ENCODE measurements around the gene BEST4. TPM values are rescaled to one million over a fixed set of nuclear protein-coding genes. Genes with fewer than 3 reads are reported as not detected.
A peak's percentile ranks its signal among the peaks of the same experiment; 100 is the strongest.

The BEST4 gene
- polyA plus RNA-seq, 1 donor from 2014 or later, result not detected

GRCh38 chr1:44740179-44740617, 47.8 kb downstream of the BEST4 start:
- Histone ChIP-seq H3K9me3 (ENCODE audit: low read length) (no peaks in the 10 kb centered on the region), H3K4me2 (ENCODE audit: low read length) (peak overlapping the region; percentile 52), H2AFZ (ENCODE audit: low read depth, low read length) (no peak overlapping the region), H3K36me3 (ENCODE audit: insufficient read depth, low read length) (no peaks in the 10 kb centered on the region), H3K27ac (ENCODE audit: low read length) (no peak overlapping the region), H3K27me3 (ENCODE audit: insufficient read depth, low read depth, low read length) (no peaks in the 10 kb centered on the region), H3K9ac (ENCODE audit: low read length) (no peak overlapping the region), H3K79me2 (replicated peaks; ENCODE audit: insufficient read depth, low read length) (peaks cover 10% of the 10 kb centered on the region), H3F3A (ENCODE audit: insufficient read depth, low read length, poor library complexity, severe bottlenecking) (no peaks in the 10 kb centered on the region), H3K4me3 (ENCODE audit: low read length) (peak overlapping the region; percentile 69), H3K9me2 (ENCODE audit: insufficient read depth, low read length) (no peaks in the 10 kb centered on the region), H4K20me1 (ENCODE audit: insufficient read depth) (no peaks in the 10 kb centered on the region)
- TF ChIP-seq MXI1 (conservative IDR thresholded peaks at IDR 0.05; ENCODE audit: poor library complexity, severe bottlenecking), result no peak
- no peak for TF ChIP-seq TAF1 (IDR thresholded peaks at IDR 0.05; ENCODE audit: low read depth)
- no peak for TF ChIP-seq REST (IDR thresholded peaks at IDR 0.05; ENCODE audit: borderline replicate concordance)
- TF ChIP-seq RAD21 (conservative IDR thresholded peaks at IDR 0.05), result no peak
- TF ChIP-seq SMC3 (conservative IDR thresholded peaks at IDR 0.05; ENCODE audit: poor library complexity), result no peak
- TF ChIP-seq CTCF (IDR thresholded peaks at IDR 0.05; ENCODE audit: poor library complexity, severe bottlenecking), result no peak
- TF ChIP-seq EZH2 (IDR thresholded peaks at IDR 0.05; ENCODE audit: borderline replicate concordance, insufficient read depth, low read length, poor library complexity, severe bottlenecking), result no peak
- TF ChIP-seq POLR2AphosphoS5 (IDR thresholded peaks at IDR 0.05), result no peak
- TF ChIP-seq EP300 (conservative IDR thresholded peaks at IDR 0.05; ENCODE audit: poor library complexity, severe bottlenecking), result no peak

GRCh38 chr1:44739307-44740178, 48.4 kb downstream of the BEST4 start, which contains the start of gene KIF2C:
KIF2C (plus strand) TSS chr1:44739837; CDS start chr1:44739933, 96 bp downstream.
- no peaks in the 10 kb centered on the region for H3K9me2 ChIP-seq (ENCODE audit: insufficient read depth, low read length)
- peak within 1 kb of the TSS; percentile 69 for H3K4me3 ChIP-seq (ENCODE audit: low read length)
- peak within 1 kb of the TSS; percentile 51 for H3K9ac ChIP-seq (ENCODE audit: low read length)
- H3K9me3 ChIP-seq (ENCODE audit: low read length), result no peaks in the 10 kb centered on the region
- peak within 1 kb of the TSS; percentile 54 for H3K27ac ChIP-seq (ENCODE audit: low read length)
- TF ChIP-seq CTCF (IDR thresholded peaks at IDR 0.05; ENCODE audit: poor library complexity, severe bottlenecking) (no peak), REST (IDR thresholded peaks at IDR 0.05; ENCODE audit: borderline replicate concordance) (no peak), SMC3 (conservative IDR thresholded peaks at IDR 0.05; ENCODE audit: poor library complexity) (no peak), TAF1 (IDR thresholded peaks at IDR 0.05; ENCODE audit: low read depth) (peak; percentile 62), EZH2 (IDR thresholded peaks at IDR 0.05; ENCODE audit: borderline replicate concordance, insufficient read depth, low read length, poor library complexity, severe bottlenecking) (no peak), RAD21 (conservative IDR thresholded peaks at IDR 0.05) (no peak), EP300 (conservative IDR thresholded peaks at IDR 0.05; ENCODE audit: poor library complexity, severe bottlenecking) (no peak), POLR2AphosphoS5 (IDR thresholded peaks at IDR 0.05) (peak; percentile 73), MXI1 (conservative IDR thresholded peaks at IDR 0.05; ENCODE audit: poor library complexity, severe bottlenecking) (peak; percentile 98)
- no peaks in the 10 kb centered on the region for H3K27me3 ChIP-seq (ENCODE audit: insufficient read depth, low read depth, low read length)
- H2AFZ ChIP-seq (ENCODE audit: low read depth, low read length), result peak within 1 kb of the TSS; percentile 92
- peak within 1 kb of the TSS; percentile 52 for H3K4me2 ChIP-seq (ENCODE audit: low read length)
- no peaks in the 10 kb centered on the region for H4K20me1 ChIP-seq (ENCODE audit: insufficient read depth)
- H3K36me3 ChIP-seq (ENCODE audit: insufficient read depth, low read length), result no peaks in the 10 kb centered on the region
- H3K79me2 ChIP-seq (replicated peaks; ENCODE audit: insufficient read depth, low read length), result peaks cover 10% of the 10 kb centered on the region
- H3F3A ChIP-seq (ENCODE audit: insufficient read depth, low read length, poor library complexity, severe bottlenecking), result no peaks in the 10 kb centered on the region

Data from neural cell (in vitro differentiated cells).